Activated T-helper 2 cell treated with anti-CD3 and anti-CD28 coated beads, Interferon-gamma antibody, Interleukin-2, Interleukin-4, amounts not matched to agents 10 μg/mL and 5 μg/mL and 100 μg/mL, durations not matched to agents 14 hours and 24 hours and 36 hours (primary cell): ENCODE results near the gene RCAN2. TPM values are rescaled to one million over a fixed set of nuclear protein-coding genes. Genes with fewer than 3 reads are reported as not detected.

Source experiments
- DNase-seq: peaks from one replicate; pipeline ENCODE4 v3.0.0; 2021; ENCODE audit warnings: low spot score
- H3K27ac Mint-ChIP-seq: one replicate; pipeline ENCODE4 v1.8.0; 2021; ENCODE audit warnings: mixed read lengths
- H3K27me3 Mint-ChIP-seq: one replicate; pipeline ENCODE4 v1.8.0; 2021; ENCODE audit warnings: low read depth, mixed read lengths
- H3K36me3 Mint-ChIP-seq: one replicate; pipeline ENCODE4 v1.8.0; 2021; ENCODE audit warnings: low read depth, mixed read lengths
- H3K4me1 Mint-ChIP-seq: one replicate; pipeline ENCODE4 v1.8.0; 2021; ENCODE audit warnings: low read depth, mixed read lengths
- H3K4me3 Mint-ChIP-seq: one replicate; pipeline ENCODE4 v1.8.0; 2021; ENCODE audit warnings: low read depth, mild to moderate bottlenecking, moderate library complexity, mixed read lengths
- H3K9me3 Mint-ChIP-seq: one replicate; pipeline ENCODE4 v1.8.0; 2021; ENCODE audit warnings: mixed read lengths
- intact Hi-C: fragments of 100-400 bp; cut with micrococcal nuclease; formaldehyde crosslinking; loops from one replicate; pipeline ENCODE4 v1.15.1; 2023
- total RNA-seq: library from RNA; stranded (reverse); gene quantifications from 2 replicates; pipeline ENCODE4 v1.2.3, GENCODE V29; 2022

RCAN2 gene
- total RNA-seq = not detected in 2 replicates

DNA sequence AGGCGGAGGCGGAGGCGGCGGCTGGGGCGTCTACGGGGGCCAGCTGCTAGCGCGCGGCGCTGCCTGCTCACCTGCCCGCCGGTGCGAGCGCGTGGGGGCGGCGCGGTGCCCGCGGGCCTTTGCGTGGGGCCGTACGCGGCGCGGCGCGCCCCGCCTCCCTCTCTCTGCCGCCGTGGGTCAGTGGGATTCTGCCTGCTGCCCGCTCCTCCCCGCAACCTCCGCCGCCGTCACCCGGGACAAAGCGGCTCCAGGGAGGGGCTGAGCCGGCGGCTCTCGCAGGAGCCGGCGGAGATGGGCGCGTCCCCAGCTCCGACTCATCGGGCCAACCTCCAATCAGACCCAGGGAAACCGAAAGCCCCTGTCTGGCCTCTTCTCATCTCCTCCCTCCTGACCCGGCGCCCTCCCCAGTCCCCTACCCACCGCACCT is at the start of gene RCAN2:
RCAN2 (minus strand) TSS at position 249 of the 427 bp plus-strand sequence.
- intact Hi-C loops = loop anchor here (10.0 kb wide), 1 partner anchor 396 kb away; no protein-coding TSS in a partner anchor
- H3K36me3 Mint-ChIP-seq = no peaks in the 10 kb centered on the region
- H3K9me3 Mint-ChIP-seq = no peaks in the 10 kb centered on the region
- H3K4me3 Mint-ChIP-seq = peak within 1 kb of the TSS; percentile 15
- H3K27ac Mint-ChIP-seq = no peak within 1 kb of the TSS
- no peak for DNase-seq
- peaks cover 60% of the 10 kb centered on the region for H3K27me3 Mint-ChIP-seq
- H3K4me1 Mint-ChIP-seq = no peaks in the 10 kb centered on the region

DNA sequence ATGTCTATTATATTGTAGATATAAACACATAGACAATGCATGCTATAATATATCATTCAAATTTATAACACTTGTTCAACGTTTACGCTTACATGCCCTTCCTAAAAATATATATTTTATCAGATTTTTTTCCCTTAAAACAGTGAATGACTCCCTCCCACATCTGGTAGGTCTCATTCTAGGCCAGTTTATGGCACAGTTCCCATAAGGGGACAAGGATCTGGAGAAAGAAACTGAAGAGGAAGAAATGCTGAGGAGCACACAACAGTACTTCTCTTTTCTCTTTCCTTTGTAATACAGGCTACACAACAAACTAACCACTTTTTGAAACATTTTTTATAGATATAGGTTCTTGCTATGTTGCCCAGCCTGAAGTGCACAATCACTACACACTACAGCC is 48.6 kb upstream of the RCAN2 start:
- H3K9me3 Mint-ChIP-seq = no peaks in the 10 kb centered on the region
- H3K27ac Mint-ChIP-seq = no peak overlapping the region
- H3K4me3 Mint-ChIP-seq = no peak overlapping the region
- intact Hi-C loops = no loop called here
- H3K4me1 Mint-ChIP-seq = no peaks in the 10 kb centered on the region
- no peaks in the 10 kb centered on the region for H3K27me3 Mint-ChIP-seq
- DNase-seq = no peak
- H3K36me3 Mint-ChIP-seq = no peaks in the 10 kb centered on the region

DNA sequence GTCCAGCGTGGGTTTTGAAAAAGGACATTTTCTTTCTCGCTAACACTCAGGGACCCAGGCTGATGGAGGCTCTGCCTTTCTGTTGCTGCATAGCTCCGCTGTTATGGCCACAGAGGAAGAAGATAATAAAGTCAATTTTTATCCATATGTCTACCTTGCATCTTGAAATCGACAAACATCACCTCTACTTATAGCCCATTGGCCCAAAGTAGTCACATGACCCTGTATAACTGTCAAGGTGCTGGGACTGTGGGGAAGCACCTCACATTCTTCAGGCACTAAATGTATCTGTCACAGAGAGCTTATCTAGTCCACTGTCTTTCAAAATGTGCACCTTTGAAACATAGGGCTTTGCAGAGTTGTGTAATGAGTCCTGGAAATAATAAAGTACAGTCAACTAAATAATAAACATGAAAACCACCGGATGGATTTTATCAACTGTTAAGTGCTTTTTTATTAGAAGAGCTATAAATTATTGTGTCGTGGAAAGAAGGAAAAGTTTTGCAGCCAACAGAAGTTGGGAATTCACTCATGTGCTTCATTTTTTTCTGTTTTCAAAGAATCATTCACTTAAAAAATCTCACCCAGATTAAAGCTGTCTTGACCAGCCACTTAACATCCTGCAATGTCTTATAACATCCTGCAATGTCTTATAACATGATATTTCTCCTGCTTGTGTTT is 47.7 kb upstream of the RCAN2 start:
- intact Hi-C loops = no loop called here
- H3K27ac Mint-ChIP-seq = no peak overlapping the region
- no peaks in the 10 kb centered on the region for H3K9me3 Mint-ChIP-seq
- H3K4me1 Mint-ChIP-seq = no peaks in the 10 kb centered on the region
- no peaks in the 10 kb centered on the region for H3K27me3 Mint-ChIP-seq
- no peak overlapping the region for H3K4me3 Mint-ChIP-seq
- DNase-seq = no peak
- H3K36me3 Mint-ChIP-seq = no peaks in the 10 kb centered on the region

DNA sequence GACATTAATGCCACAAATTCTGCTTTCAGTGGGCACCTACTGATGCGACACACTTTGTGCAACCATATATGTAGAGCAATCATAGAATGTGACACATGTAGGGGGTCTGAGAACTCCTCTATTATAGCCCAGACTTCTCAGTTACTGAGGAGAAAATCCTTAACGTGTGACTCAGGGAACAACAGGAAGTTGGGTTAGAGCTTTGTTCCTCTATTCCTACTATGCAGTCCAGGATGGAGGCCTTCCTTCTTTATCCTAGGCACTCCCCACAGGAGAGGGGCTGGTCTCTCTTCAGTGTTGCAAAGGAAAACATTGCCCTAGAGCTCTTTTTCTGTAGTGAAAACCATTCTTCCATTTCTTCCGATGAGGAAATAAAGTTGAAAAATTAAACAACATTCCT is 39.6 kb upstream of the RCAN2 start:
- Mint-ChIP-seq H3K4me1 (no peaks in the 10 kb centered on the region), H3K36me3 (no peaks in the 10 kb centered on the region), H3K4me3 (no peak overlapping the region), H3K27me3 (no peaks in the 10 kb centered on the region), H3K9me3 (no peaks in the 10 kb centered on the region), H3K27ac (no peak overlapping the region)
- intact Hi-C loops = no loop called here
- no peak for DNase-seq

DNA sequence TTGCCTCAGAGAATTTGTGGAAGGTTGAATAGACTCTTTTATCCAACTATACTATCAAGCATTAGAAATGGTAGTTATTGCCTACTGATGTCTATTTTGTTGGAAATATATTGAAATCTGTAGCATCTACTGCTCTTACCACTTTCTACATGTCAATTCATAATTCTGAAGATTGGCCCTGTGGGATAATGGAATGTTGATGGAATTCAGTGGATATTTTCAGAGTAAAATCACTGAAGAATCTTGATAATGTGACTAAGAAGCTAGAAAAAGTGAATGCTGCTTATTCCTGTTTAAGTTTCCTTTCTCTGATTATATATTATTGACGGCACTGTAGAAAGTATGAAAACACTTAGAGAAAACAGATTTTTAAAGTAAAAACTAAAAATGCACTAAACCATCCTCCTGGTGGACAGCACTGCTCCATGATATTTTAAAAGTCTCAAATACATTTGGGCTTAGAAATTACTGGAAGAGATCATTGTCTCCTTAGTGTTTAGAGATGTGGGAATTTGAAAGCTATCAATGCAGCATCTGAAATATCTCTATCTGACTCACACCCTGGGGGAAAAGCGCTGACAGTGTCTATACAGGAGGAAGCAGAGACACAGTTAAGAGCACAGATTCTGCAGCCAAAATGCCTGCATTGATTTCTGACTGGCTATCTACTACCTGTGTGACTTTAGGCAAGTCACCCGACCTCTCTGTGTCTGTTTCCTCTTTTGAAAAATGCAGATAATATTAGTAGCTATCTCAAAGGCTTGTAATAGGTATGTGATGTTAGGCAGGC is 37.9 kb upstream of the RCAN2 start:
- Mint-ChIP-seq H3K27me3 (peaks cover 2% of the 10 kb centered on the region), H3K36me3 (no peaks in the 10 kb centered on the region), H3K4me1 (no peaks in the 10 kb centered on the region), H3K9me3 (no peaks in the 10 kb centered on the region), H3K4me3 (no peak overlapping the region), H3K27ac (no peak overlapping the region)
- intact Hi-C loops = no loop called here
- no peak for DNase-seq

DNA sequence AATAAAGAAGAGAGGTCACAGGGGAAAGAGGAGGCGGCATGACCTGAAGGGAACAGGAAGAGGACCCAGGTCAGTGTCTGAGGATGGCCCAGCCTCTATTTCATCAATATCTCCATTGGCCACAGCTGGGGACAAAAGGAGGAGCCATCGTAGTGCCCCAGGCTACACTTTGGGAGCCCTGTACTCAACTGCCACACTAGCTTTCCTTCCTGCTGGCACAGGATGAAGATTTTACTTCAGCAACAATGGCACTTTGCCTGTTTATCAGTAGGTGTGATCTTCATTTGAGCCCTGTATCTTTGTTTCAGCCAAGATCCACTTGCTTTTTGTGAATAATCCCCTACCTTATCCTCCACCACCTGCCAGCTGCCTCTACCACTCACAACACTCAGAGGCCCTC is 35.4 kb upstream of the RCAN2 start:
- H3K4me1 Mint-ChIP-seq = no peaks in the 10 kb centered on the region
- H3K4me3 Mint-ChIP-seq = no peak overlapping the region
- no peak overlapping the region for H3K27ac Mint-ChIP-seq
- H3K9me3 Mint-ChIP-seq = no peaks in the 10 kb centered on the region
- intact Hi-C loops = no loop called here
- DNase-seq = no peak
- no peaks in the 10 kb centered on the region for H3K36me3 Mint-ChIP-seq
- peaks cover 4% of the 10 kb centered on the region for H3K27me3 Mint-ChIP-seq

DNA sequence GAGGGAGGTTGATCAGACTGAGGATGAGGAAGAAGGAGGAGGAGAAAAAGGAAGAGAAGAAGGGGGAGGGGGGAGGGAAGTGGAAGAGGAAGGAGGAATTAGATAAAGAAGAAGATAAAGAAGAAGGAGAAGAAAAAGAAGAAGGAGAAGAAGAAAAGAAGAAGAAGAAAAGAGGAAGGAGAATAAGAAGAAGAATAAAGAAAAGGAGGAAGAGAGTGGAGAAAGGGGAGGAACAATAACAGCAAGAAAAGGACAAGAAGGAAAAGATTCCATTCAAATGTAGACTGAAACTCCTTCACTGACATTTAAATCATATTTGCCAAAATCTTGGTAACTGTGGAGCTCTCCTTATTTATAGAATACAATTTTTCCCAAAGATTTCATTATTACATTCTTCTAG is 34.3 kb upstream of the RCAN2 start:
- Mint-ChIP-seq H3K27me3 (peaks cover 5% of the 10 kb centered on the region), H3K4me1 (no peaks in the 10 kb centered on the region), H3K4me3 (no peak overlapping the region), H3K9me3 (no peaks in the 10 kb centered on the region), H3K27ac (no peak overlapping the region), H3K36me3 (no peaks in the 10 kb centered on the region)
- intact Hi-C loops = no loop called here
- no peak for DNase-seq

DNA sequence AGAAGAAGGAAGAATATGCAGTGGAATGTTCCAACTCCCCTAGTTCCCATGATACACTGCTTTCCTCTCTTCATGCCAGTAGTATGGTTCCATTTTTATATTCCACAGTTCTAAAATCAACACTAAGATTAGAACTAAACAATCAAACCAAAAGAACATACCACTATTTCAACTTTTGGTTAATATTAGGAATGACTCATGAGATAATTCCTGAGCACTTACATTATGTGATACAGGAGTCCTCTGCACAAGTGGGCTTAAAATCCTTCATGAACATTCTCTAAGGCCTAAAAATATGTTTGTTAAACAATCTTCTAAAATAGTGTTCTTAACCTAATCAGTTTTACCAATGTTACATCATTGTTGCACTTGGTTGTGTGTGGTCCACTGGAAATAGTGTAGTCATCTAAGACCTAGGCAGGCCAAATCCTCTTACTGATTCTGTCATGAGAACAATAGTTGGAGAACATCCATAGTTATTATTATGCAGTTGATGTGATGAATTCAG is 30.3 kb upstream of the RCAN2 start:
- intact Hi-C loops = no loop called here
- H3K27ac Mint-ChIP-seq = no peak overlapping the region
- H3K27me3 Mint-ChIP-seq = peaks cover 14% of the 10 kb centered on the region
- H3K4me3 Mint-ChIP-seq = no peak overlapping the region
- no peaks in the 10 kb centered on the region for H3K9me3 Mint-ChIP-seq
- H3K4me1 Mint-ChIP-seq = no peaks in the 10 kb centered on the region
- DNase-seq = no peak
- H3K36me3 Mint-ChIP-seq = no peaks in the 10 kb centered on the region

DNA sequence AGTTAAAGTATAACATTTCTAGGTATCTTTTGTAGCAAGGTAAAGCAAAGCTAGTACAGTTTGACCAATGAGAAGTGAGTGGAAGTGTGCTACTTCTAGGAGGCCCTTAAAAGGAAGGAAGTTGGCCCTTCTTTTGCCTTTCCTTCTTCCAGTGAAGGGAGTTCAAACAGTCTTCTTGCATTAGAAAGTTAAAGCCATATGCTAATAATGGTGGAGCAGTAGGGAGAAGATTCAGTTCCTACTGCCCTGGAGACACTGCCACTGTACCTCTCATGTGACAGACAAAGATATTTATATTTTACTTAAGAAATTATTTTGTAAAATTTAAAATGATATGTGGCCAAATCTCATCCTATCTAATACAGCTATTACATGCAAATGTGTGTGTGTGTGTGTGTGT is 26.0 kb upstream of the RCAN2 start:
- intact Hi-C loops = no loop called here
- Mint-ChIP-seq H3K27me3 (peaks cover 10% of the 10 kb centered on the region), H3K4me1 (no peaks in the 10 kb centered on the region), H3K9me3 (no peaks in the 10 kb centered on the region), H3K36me3 (no peaks in the 10 kb centered on the region), H3K27ac (no peak overlapping the region), H3K4me3 (no peak overlapping the region)
- DNase-seq = no peak

DNA sequence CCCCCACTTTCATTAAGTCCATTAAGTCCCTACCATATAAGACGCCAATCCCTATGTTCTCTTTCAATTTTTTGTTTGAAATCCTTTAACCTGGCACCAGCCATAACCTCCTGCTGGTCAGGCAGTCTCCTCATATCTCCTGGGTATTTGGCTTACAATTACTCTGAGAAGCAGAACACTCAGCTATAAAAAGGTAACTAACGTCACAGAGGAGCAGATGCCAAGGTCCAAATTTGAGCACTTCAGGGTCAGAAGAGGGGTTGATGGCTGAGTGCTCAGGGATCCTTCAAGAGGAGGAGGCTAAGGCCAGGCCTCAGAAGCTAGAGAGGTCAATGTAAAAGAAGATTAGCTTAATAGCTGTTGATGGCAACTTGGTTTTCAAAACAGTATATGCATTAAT is 22.3 kb upstream of the RCAN2 start:
- Mint-ChIP-seq H3K27me3 (peaks cover 12% of the 10 kb centered on the region), H3K4me1 (no peaks in the 10 kb centered on the region), H3K9me3 (no peaks in the 10 kb centered on the region), H3K36me3 (no peaks in the 10 kb centered on the region), H3K4me3 (no peak overlapping the region), H3K27ac (no peak overlapping the region)
- intact Hi-C loops = no loop called here
- DNase-seq = no peak

DNA sequence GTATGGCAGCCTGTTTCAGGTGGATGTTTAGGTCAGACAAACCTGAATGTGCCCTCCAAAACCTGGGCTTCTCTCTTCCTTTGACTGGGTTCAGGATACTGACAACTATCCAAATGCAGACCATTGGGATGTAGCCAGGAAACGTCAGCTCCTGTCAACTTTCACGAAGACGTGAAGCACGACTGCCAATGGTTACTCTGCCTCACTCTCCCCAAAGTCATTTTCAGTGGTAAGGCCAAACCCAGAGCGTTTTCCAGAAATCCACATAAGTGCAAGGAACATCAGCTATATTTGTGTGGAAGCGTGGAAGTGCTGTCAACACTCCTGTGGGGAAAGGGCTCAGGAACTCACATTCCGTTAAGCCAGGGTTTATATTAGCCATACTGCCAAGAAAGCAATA is 20.1 kb upstream of the RCAN2 start:
- no peak for DNase-seq
- Mint-ChIP-seq H3K4me1 (no peaks in the 10 kb centered on the region), H3K27ac (no peak overlapping the region), H3K27me3 (peaks cover 9% of the 10 kb centered on the region), H3K9me3 (no peaks in the 10 kb centered on the region), H3K4me3 (no peak overlapping the region), H3K36me3 (no peaks in the 10 kb centered on the region)
- intact Hi-C loops = no loop called here

DNA sequence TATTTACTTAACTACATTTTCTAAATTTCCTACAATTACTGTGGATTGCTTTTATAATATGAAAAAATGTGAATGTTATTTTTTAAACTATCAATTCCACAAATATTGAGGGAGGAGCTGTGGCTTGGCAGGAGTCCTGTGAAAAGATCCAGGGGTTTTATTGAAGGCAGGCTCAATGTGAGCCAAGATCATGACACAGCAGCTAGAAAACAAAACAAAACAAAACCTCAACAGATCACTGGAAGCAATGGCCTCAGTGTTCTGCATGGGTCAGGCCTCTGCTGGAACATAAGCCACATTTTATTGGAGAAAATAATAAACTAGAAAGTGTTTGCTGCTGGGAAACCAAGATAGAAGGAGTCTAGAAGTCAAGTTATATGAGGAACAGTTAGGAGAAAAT is 19.4 kb upstream of the RCAN2 start:
- H3K9me3 Mint-ChIP-seq = no peaks in the 10 kb centered on the region
- no peak for DNase-seq
- H3K4me1 Mint-ChIP-seq = no peaks in the 10 kb centered on the region
- H3K4me3 Mint-ChIP-seq = no peak overlapping the region
- no peaks in the 10 kb centered on the region for H3K36me3 Mint-ChIP-seq
- H3K27me3 Mint-ChIP-seq = peaks cover 9% of the 10 kb centered on the region
- intact Hi-C loops = no loop called here
- no peak overlapping the region for H3K27ac Mint-ChIP-seq

DNA sequence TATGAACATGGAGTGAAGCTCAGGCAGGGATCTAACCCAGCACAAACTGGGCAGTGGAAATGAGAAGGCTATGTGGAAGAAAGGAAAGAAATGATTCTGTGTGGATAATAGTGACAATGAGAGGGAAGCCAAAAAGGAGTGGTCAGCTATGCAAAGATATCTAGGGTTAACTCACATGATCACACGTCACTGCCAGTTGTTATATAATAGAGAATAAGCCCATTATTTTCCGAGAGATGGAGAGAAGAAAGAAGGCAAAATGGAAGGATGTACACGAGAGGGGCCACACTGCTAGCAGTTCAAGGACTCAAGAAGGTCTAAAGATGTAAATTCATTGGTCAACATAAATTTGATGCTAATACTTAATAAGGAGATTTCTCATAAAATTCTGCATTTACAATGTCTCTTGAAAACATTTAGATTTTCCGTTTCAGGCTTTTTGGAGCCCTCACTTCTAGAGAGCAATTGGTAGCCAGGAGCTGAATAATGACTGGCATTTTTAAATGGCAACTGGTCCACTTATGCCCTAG is 18.8 kb upstream of the RCAN2 start:
- H3K9me3 Mint-ChIP-seq = no peaks in the 10 kb centered on the region
- no peaks in the 10 kb centered on the region for H3K4me1 Mint-ChIP-seq
- H3K27me3 Mint-ChIP-seq = peaks cover 9% of the 10 kb centered on the region
- H3K4me3 Mint-ChIP-seq = no peak overlapping the region
- H3K27ac Mint-ChIP-seq = no peak overlapping the region
- intact Hi-C loops = no loop called here
- no peaks in the 10 kb centered on the region for H3K36me3 Mint-ChIP-seq
- no peak for DNase-seq
